HG02852 (cell line): Measurements from ENCODE around the gene MYO10.
A peak's percentile ranks its signal among the peaks of the same experiment; 100 is the strongest.

ENCODE experiments used
- ATAC-seq: cut with Tn5 transposase; IDR thresholded peaks from one replicate; pipeline ENCODE4 v1.9.1; 2021; ENCODE audit warnings: mild to moderate bottlenecking, moderate library complexity; ENCODE audit not compliant: unreplicated experiment

The MYO10 gene

DNA sequence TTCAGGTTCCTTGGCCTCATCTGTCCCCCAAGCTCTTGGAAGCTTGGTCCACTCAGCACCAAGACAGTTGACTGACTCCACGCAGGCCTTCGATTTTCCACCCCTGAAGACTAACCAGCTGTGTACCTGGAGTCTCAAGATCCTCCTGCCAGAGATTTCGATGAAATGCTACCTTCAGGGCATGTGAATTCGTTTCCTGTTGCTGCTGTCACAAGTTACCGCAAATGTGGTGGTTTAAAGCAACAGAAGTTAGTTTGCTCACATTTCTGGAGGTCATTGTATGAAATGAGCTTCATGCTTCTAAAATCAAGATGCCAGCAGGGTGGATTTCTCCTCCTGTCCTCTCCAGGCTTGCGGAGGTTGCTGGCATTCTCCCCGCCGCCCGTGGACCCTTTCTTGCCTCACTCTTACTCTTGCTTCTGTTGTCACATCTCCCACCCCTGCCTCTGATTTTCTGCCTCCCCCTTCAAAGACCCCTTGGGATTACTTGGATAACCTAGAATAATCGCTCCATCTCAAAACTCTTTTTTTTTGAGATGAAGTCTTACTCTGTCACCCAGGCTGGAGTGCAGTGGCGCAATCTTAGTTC, 291.7 kb downstream of the MYO10 start:
- ATAC-seq = no peak

DNA sequence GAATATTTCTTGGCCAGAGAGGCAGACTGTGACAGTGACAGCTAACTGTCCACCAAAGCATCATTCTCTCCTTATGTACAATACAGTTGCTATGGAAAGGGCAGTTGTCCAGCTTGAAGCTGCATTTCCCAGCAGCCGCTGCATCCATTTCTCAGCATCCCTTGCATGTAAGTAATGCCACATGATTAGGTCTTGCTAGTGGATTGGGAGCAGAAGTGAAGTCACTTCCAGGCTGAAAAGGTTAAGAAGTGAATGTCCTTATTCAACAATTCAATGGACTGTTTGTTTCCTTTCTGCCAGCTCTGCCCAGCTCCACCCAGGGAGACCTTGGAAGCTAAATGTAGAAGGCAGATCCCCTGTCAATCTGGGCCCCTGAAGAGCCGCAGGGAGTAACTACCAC, 293.2 kb downstream of the MYO10 start:
- ATAC-seq = no peak

DNA sequence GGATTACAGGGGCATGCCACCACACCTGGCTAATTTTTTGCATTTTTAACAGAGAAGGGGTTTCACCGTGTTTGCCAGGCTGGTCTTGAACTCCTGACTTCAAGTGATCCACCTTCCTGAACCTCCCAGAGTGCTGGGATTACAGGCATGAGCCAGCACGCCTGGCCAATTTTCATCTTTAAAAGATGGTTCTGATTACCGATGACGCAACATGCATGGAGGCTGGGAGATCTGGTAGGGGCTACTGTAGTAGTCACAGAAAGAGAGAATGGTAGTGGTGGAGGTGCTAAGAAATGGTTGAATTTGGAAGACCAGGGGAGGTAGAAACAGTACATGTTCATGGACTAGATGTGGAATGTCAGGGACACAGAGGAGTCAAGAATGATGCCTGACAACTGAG, 296.9 kb downstream of the MYO10 start:
- ATAC-seq = no peak

DNA sequence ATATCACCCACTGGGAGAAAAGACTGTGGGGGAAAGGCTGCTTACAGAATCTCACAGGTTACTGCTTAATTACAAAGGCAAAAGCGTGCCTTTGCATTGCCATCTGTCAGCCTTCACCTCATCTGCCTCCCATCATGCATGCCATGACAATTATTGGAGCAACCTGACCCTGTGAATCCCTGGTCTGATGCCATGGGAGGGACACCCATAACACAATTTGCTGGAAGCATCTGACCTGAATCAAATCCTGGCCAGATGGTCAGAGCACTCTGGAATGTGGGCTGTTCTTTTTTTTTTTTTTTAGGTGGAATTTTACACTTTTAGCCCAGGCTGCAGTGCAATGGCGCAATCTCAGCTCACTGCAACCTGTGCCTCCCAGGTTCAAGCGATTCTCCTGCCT, 307.7 kb downstream of the MYO10 start:
- no peak for ATAC-seq

DNA sequence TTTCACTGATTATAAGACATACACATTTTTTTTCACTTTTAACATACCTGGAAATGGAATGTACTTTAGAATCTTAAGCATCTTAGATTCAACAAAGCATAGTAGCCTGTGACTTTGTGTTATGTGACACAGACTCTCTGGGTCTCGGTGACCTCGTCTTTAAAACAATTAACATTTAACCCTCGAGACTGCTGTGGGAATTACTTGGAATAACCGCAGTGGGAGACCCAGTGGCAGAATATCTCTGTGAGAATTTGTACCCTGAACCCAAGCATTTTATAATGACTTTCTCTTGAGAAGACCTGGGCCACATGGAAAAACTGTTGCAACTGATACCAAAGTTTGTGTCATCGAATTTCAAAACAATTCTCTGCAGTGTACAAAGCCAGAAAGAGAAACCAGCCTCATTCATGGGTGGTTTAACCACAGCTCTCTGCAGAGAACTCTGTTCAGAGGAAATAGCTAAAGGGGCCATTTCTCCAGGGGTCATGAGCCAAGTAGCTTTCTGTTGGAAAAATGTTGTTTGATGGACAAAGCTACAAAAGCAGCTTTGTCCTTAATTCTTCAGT, 309.3 kb downstream of the MYO10 start:
- peak; percentile 81 for ATAC-seq

DNA sequence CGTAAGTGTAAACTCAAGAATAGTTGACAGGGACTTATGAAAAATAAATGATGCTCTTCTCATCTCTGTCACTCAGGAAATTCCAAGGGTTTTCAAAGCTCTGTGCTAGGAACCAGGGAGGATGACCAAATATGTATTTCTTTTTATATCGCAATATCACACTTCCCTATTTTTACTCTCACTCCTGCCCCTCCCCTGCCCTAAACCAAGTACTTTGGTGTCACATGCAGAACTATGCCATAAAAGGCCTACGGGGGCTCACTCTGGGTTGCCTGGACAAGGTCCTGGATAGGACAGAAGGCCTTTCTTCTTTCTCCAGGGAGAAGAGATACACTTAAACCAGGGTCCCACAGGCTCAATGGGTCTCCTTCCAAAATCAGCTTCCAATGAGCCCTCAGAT, 311.0 kb downstream of the MYO10 start:
- no peak for ATAC-seq

DNA sequence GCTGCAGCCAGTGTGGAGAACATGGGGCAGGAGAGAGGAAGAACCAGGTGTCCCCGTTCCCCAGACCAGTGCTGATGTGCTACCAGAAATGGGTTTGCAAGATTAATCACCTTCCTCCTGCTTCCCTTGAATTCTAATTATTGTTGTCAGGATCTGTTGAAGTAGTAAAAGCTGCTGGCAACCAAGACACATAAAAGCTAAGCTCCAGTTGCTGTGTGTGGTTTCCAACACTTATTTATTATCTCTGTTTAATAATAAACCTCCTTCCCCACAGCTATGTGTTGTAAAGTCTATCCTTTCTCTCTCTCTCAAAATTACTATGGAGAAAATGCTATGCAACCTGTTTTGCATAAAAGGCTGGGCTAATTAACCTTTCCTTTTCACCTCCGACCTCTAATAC, 317.0 kb downstream of the MYO10 start:
- no peak for ATAC-seq

DNA sequence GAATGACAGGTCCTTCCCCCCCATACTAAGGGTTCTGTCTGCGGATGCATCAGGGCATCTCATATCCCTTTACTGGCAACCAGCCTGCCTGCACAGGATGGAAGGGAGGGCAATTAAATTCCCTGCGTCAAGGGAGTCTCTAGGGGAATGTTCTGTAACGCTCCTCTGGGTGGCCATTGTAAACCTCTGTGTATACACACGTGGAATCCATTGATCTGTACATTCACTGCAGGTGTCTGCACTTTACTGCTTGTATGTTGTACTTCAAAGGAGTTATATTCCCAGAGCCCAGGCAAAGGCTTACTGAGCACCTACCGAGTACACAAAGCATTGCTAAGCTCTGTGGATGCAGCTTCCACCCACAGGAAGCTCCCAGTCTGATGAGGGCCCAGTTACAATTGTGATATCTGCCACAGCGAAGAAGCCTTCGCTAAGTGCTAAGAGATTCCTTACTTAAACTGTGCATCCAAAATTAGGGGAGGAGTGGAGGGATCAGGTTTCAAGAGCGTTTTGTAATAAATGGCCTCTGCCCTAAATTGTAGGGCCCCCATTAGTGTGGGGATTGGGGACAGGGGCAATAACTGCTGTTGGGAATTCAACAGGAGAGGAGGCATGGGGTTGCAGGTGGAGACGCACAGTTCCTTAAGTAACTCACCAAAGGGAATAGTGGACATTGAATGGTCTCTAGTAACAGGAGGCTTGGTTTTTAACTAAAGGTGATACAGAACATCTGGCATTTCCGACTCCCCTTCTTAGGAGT, 317.8 kb downstream of the MYO10 start:
- ATAC-seq = no peak

DNA sequence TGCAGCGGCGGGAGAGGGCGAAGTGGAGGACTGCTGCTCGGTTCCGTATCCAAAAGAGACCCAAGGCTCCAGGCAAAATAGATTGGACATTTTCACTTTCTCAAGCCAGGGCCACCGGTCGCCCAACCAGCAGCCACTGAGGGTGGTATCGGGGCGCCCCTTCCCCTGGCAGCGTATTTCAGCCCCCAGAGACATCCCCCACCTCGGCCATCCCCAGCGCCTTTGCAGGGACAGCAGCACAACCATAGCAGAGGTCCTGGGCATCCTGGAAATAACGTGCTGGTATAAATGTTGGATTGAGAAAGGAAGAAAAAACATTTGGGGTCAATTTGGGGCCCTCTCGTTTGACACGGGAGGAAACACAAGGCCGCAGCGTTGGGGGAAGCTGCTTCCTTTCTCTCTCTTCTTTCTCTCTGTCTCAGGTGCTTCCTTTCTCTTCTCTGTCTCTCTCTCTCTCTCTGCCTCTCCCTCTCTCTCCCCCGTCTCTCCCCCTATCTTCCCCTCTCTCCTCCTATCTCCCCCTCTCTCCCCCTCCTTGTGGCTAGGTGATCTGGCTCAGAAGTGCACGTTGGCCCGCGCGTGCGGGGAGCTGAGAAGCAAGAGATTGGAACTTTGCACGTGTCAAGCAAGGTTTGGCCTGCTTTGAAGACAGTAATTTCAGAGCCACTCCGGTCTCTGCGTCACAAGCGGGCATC, 318.7 kb downstream of the MYO10 start:
- ATAC-seq = peak; percentile 6

DNA sequence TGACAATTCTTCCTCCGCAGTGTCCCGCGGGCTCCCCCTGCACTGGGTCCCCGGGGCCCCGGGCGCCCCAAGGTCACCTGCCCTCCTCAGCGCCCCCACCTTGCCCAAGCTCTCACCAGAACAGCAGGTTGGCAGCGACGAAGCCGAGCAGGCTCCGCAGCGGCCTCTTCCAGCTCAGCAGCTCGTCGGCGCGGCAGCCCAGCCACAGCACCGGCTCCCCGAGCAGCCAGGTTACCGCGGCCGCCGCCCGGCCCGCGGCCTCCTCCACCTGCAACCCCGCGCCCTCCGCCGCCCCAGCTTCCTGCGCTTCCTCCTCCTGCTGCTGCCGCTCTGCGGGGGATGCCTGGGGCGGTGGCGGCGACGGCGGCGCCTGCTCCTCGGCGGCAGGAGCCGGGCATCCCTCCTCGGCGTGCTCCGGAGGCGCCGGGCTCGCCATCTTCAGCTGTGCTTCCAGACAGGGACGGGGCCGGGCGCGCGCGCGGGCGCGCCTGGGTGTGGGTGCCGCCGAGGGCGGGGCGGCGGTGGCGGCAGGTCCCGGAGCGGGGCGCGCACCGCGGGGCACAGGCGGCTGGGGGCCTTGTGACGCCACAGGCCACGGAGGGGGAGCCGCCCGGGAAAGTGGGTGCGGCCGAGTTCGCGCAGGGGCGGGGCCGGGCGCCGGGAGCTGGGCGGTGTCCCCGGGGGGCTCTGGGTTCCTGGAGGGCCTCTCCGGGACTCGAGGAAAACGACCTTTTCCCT, 319.4 kb downstream of the MYO10 start, which contains the start of gene RETREG1:
RETREG1 (minus strand) TSS at position 462 of the 738 bp plus-strand sequence; CDS start at position 436, 26 bp downstream.
- peak; percentile 72 for ATAC-seq

DNA sequence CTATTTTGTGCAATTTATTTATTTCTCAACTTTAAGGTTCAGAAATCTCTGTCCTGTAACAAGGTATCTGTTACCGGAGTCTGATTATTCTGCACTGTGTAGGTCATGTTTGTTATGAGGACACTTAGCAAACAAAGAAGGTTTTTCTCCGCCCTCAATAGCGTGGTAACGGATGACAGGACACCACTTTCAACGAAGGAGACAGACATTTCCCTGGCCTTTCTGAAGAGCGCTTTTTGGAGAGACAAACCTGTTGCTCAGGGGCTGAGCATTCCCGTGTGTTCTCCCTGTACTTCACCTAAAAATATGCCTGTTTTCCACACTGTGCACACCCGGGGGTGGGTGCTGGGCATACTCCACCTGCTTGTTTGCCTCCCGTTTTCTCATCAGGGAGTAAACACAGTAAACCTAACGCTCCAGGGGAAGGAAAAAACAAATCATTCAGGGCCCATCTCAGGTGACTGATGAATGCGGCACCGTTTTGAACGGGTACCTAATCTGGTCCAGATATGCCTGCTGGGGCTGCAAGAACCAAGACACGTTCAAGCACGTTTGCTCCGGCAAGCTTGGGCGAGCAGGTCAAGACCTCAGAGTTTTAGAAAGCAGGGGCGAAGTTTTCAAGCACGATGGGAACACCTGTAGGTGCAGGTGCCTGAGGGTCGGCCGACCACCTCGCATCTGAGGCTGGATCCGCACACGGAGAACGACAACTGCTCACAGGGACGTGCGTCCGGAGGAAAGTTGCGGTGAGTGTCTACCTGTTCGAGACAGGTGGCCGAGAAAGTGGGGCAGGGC, 320.1 kb downstream of the MYO10 start:
- ATAC-seq = no peak

DNA sequence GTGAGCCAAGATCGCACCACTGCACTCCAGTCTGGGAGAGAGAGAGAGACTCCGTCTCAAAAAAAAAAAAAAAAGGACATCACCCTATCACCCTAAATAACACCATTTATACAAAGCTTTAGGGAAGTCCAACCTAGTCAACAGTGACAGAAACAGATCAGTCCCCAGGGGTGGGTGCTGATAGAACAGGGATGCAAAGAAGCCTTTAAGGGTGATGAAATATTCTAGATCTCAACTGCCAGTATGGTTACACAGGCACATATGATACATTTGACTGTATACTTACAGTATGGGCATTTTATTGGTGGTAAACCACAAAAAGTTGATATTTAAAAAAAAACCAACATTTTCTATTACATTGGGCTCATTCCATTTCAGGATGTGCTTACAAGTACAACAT, 324.1 kb downstream of the MYO10 start:
- no peak for ATAC-seq
